GM23248 (cell line): ENCODE data around the gene LDB2. TPM values are rescaled to one million over a fixed set of nuclear protein-coding genes. Genes with fewer than 3 reads are reported as not detected.

Experiments
- DNase-seq: peaks from one replicate; pipeline ENCODE4 v3.0.0-alpha.2; 2015
- H2AFZ ChIP-seq: fragments of 200-600 bp; sonication (generic); 2 replicates; pipeline ENCODE4 v1.6.1; 2016; ENCODE audit warnings: antibody characterized with exemption
- H3F3A ChIP-seq: fragments of 200-600 bp; sonication (generic); 2 replicates; pipeline ENCODE4 v1.6.1; 2016; ENCODE audit warnings: mild to moderate bottlenecking, antibody characterized with exemption, mixed run types; ENCODE audit not compliant: insufficient read depth
- H3K27ac ChIP-seq: fragments of 200-600 bp; sonication (generic); 2 replicates; pipeline ENCODE4 v1.5.1; 2016; ENCODE audit warnings: mild to moderate bottlenecking
- H3K27me3 ChIP-seq: fragments of 200-600 bp; sonication (generic); replicated peaks from 2 replicates; pipeline ENCODE4 v1.6.1; 2016; ENCODE audit warnings: mild to moderate bottlenecking; ENCODE audit not compliant: insufficient read depth
- H3K36me3 ChIP-seq: fragments of 200-600 bp; sonication (generic); 2 replicates; pipeline ENCODE4 v1.6.1; 2016; ENCODE audit warnings: low read depth, mild to moderate bottlenecking
- H3K4me1 ChIP-seq: fragments of 200-600 bp; sonication (generic); 2 replicates; pipeline ENCODE4 v1.6.1; 2016; ENCODE audit warnings: mild to moderate bottlenecking; ENCODE audit not compliant: insufficient read depth
- H3K4me2 ChIP-seq: fragments of 200-600 bp; sonication (generic); one replicate; pipeline ENCODE4 v1.6.1; 2016; ENCODE audit warnings: mild to moderate bottlenecking; ENCODE audit not compliant: unreplicated experiment
- H3K4me3 ChIP-seq: fragments of 200-600 bp; sonication (generic); 2 replicates; pipeline ENCODE4 v1.5.1; 2016; ENCODE audit warnings: mild to moderate bottlenecking
- H3K79me2 ChIP-seq: fragments of 200-600 bp; sonication (generic); 2 replicates; pipeline ENCODE4 v1.6.1; 2016; ENCODE audit warnings: mild to moderate bottlenecking; ENCODE audit not compliant: insufficient read depth
- H3K9ac ChIP-seq: fragments of 200-600 bp; sonication (generic); 2 replicates; pipeline ENCODE4 v1.6.1; 2016; ENCODE audit warnings: mild to moderate bottlenecking
- H3K9me2 ChIP-seq: fragments of 200-600 bp; sonication (generic); 2 replicates; pipeline ENCODE4 v1.6.1; 2016; ENCODE audit warnings: mixed run types, mild to moderate bottlenecking, moderate library complexity; ENCODE audit not compliant: insufficient read depth
- H3K9me3 ChIP-seq: fragments of 200-600 bp; sonication (generic); one replicate; pipeline ENCODE4 v1.6.1; 2017; ENCODE audit warnings: low read depth
- H4K20me1 ChIP-seq: fragments of 200-600 bp; sonication (generic); 2 replicates; pipeline ENCODE4 v1.6.0; 2016; ENCODE audit not compliant: insufficient read depth
- EZH2 ChIP-seq: fragments of 200-600 bp; sonication (generic); IDR thresholded peaks from 2 replicates; pipeline ENCODE4 v1.6.1; 2018; ENCODE audit warnings: antibody characterized with exemption, mild to moderate bottlenecking; ENCODE audit not compliant: insufficient read depth, poor library complexity, severe bottlenecking
- EZH2phosphoT487 ChIP-seq: fragments of 200-600 bp; sonication (generic); IDR thresholded peaks from 2 replicates; pipeline ENCODE4 v1.6.1; 2018; ENCODE audit warnings: antibody characterized with exemption, moderate library complexity, mild to moderate bottlenecking, low read depth; ENCODE audit not compliant: insufficient read depth
- WGBS, 2 experiments: methylation state at CpG; one replicate each; pipeline ENCODE4 v1.1.6; 2015 to 2017; ENCODE audit warnings: low lambda C conversion rate in 2 of 2, low coverage in 1 of 2; ENCODE audit errors: missing lambda C conversion rate in 2 of 2; 5-methylcytosine and 5-hydroxymethylcytosine counted together
- in situ Hi-C: fragments of 300-500 bp; cut with MboI; formaldehyde crosslinking; loops from 2 replicates; pipeline ENCODE4 v1.15.0; 2020
- polyA plus RNA-seq: library from polyadenylated mRNA; unstranded; fragments of >200 nt; fragmentation: Nextera tagmentation; extraction: Ambion mirVana; gene quantifications from 2 replicates; pipeline ENCODE4 v1.2.1, GENCODE V29; 2016
- total RNA-seq: library from RNA; depleted of rRNA; stranded (reverse); fragments of >200 nt; shearing (Covaris generic); gene quantifications from 2 replicates; pipeline ENCODE4 v1.2.3, GENCODE V29; 2014

Gene LDB2
- total and polyA plus RNA-seq, 2 experiments from 2014 or later, result 52.8 to 76.6 TPM

DNA sequence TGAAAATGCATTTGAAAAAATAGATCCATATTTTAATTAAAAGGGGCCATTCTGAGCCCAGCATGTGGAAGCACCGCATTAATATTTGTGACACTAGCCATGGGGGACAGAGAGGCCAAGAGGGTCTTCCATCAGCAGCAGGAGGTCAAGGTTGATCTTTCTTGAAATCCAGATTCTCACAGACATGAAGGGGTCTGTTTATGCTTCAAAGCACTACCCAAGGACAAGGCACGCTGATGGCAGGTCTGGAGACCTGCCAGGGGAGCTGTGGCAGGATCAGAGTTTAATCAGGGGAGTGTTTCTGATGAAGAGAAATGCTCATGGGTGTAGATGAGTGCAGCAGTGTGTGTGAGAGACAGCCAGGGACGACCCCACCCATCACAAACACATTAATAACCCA lies 243.3 kb downstream of the LDB2 start:
- in situ Hi-C loops, result no loop called here
- H3K36me3 ChIP-seq, result no peaks in the 10 kb centered on the region

DNA sequence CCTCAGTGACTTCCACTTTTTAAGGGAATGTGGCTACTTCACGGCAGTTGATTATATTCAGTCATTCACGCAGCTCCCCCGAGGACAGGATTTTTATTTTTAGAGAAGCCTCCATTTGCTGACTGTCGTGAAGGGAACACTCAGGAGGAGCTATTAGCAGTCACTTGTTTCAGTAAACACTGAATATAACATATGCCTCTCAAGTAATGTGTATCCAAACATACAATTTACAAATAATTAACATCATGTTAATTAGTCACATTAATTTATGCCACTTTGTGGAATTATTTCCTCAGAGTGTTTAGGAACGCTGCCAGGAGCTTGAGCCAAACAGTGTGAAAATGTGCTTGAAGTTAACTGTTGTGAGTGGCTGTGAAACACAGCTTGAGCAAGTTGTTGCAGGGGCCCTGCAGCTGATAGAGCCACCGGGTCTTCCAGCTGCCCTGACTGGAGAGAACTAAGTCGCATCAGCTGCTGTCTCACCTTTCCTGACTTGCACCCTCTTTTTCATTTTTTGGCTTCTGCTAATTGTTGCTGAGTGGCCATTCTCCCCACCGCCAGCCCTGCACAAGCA lies 245.6 kb downstream of the LDB2 start:
- Histone ChIP-seq H3K27ac (no peak overlapping the region), H3K9ac (no peak overlapping the region), H3K9me2 (no peaks in the 10 kb centered on the region), H3K36me3 (no peaks in the 10 kb centered on the region), H2AFZ (no peak overlapping the region), H4K20me1 (no peaks in the 10 kb centered on the region), H3K4me3 (no peak overlapping the region), H3K9me3 (no peaks in the 10 kb centered on the region), H3K4me2 (no peak overlapping the region), H3K79me2 (peaks cover 6% of the 10 kb centered on the region; the same call in 1 of the 2 replicates), H3F3A (no peaks in the 10 kb centered on the region), H3K27me3 (no peaks in the 10 kb centered on the region), H3K4me1 (no peaks in the 10 kb centered on the region)
- WGBS, 2 experiments, result 51% methylated on average over 8 of the region's 8 CpGs
- no peak for DNase-seq
- in situ Hi-C loops, result no loop called here
- TF ChIP-seq EZH2, result no peak
- no peak for TF ChIP-seq EZH2phosphoT487

More for the DNA sequence above, 243.3 kb downstream of the LDB2 start:
- Histone ChIP-seq H3K4me2 (no peak overlapping the region), H3K9me3 (no peaks in the 10 kb centered on the region), H3K4me1 (0 out of 2 replicates have a peak, but pooled peaks cover 12% of the 10 kb centered on the region), H4K20me1 (no peaks in the 10 kb centered on the region), H3K9me2 (no peaks in the 10 kb centered on the region), H3K27me3 (no peaks in the 10 kb centered on the region), H3K4me3 (no peak overlapping the region), H2AFZ (no peak overlapping the region), H3K79me2 (peaks cover 6% of the 10 kb centered on the region; the same call in 1 of the 2 replicates), H3K27ac (no peak overlapping the region), H3K9ac (no peak overlapping the region), H3F3A (no peaks in the 10 kb centered on the region)
- no peak for TF ChIP-seq EZH2
- TF ChIP-seq EZH2phosphoT487, result no peak
- 81 to 83% methylated on average over 3 of the region's 3 CpGs for WGBS, 2 experiments
- no peak for DNase-seq

DNA sequence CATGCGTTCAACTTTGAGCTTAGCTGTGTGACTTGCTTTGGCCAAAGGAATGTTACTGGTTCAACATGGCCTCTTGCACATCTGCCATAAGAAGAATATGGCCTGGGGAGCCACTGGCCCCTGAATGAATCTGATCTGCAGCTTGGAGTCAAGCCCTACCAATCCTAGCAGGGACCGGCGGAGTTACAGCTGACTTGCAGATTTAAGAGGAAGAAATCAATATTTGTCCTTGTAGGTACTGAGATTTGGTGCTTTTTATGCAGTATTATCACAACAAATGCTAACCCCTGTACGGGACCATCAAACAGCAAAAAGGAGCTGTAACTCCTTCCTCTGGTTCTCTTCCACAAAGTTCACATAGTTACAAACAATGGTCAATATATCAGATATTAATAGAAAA lies 252.0 kb downstream of the LDB2 start:
- TF ChIP-seq EZH2phosphoT487, result no peak
- no peak for TF ChIP-seq EZH2
- Histone ChIP-seq H3K36me3 (no peaks in the 10 kb centered on the region), H3F3A (peaks cover 11% of the 10 kb centered on the region), H3K4me2 (no peak overlapping the region), H3K4me3 (no peak overlapping the region), H3K4me1 (peaks cover 10% of the 10 kb centered on the region), H3K79me2 (no peaks in the 10 kb centered on the region; the same call in 1 of the 2 replicates), H3K27ac (no peak overlapping the region), H3K9me3 (no peaks in the 10 kb centered on the region), H4K20me1 (no peaks in the 10 kb centered on the region), H3K9me2 (no peaks in the 10 kb centered on the region), H2AFZ (no peak overlapping the region), H3K9ac (no peak overlapping the region), H3K27me3 (no peaks in the 10 kb centered on the region)
- in situ Hi-C loops, result no loop called here
- no peak for DNase-seq
- 96% methylated on average over 4 of the region's 4 CpGs for WGBS, 2 experiments

DNA sequence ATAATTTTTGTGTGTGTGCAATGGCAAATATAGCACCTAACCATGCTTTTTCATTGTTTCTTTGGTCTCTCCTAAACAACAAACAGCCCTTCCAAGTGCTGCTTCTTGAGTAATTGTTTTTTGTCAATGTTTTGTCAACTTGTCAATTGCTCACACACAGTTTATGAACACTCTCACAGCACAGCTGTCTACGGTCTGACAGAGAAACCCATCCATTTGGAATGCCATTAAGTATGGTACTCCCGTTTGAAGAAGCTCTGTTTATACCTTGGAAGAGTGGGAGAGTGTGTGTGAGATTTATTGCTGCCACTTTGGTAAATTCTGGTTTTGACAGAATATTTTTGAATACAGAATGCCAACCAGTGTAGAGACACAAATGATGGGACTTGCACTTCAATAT lies 254.6 kb downstream of the LDB2 start:
- DNase-seq, result no peak
- H3K9me3 ChIP-seq, result no peaks in the 10 kb centered on the region
- WGBS, 2 experiments, result 24 to 26% methylated on average over 2 of the region's 2 CpGs
- peaks cover 17% of the 10 kb centered on the region for H3F3A ChIP-seq
- no peak overlapping the region for H3K9ac ChIP-seq
- no peaks in the 10 kb centered on the region for H4K20me1 ChIP-seq
- no peaks in the 10 kb centered on the region for H3K27me3 ChIP-seq
- in situ Hi-C loops, result no loop called here
- peaks cover 7% of the 10 kb centered on the region; the same call in 1 of the 2 replicates for H3K79me2 ChIP-seq
- no peak overlapping the region for H3K27ac ChIP-seq
- H3K4me2 ChIP-seq, result no peak overlapping the region
- H3K4me1 ChIP-seq, result peaks cover 14% of the 10 kb centered on the region
- TF ChIP-seq EZH2phosphoT487 (no peak), EZH2 (no peak)
- H2AFZ ChIP-seq, result no peak overlapping the region
- H3K9me2 ChIP-seq, result no peaks in the 10 kb centered on the region
- H3K36me3 ChIP-seq, result no peaks in the 10 kb centered on the region
- H3K4me3 ChIP-seq, result no peak overlapping the region
